GM18870 (cell line): ENCODE data around the gene DLD.
"Not testable (repeated sequence)": the region's sequence is repeated elsewhere in the genome, so short reads cannot be mapped to it uniquely, and the experiment has no call there.

ENCODE experiments used
- ATAC-seq: cut with Tn5 transposase; IDR thresholded peaks from one replicate; pipeline ENCODE4 v1.9.1; 2021; ENCODE audit warnings: moderate library complexity; ENCODE audit not compliant: unreplicated experiment

Gene DLD

DNA sequence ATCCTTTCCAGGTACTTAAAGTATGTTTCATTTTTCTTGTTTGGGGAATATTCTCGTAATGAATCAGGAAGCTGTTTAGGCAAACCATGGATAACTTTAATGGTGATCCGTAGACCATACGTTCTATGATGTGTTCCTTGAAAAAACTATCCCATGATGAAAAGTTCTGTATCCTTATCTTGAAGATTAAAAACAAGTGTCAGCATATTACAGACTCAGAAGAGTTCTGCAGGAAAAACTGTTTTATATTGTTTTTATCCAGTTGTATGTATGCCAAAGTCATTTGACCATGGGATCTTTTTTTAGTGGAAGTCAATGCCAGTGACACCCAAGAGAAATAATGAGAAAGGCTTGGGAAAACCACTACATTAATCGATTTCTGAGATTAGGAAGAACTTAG, 52.0 kb downstream of the DLD start:
- no peak for ATAC-seq

DNA sequence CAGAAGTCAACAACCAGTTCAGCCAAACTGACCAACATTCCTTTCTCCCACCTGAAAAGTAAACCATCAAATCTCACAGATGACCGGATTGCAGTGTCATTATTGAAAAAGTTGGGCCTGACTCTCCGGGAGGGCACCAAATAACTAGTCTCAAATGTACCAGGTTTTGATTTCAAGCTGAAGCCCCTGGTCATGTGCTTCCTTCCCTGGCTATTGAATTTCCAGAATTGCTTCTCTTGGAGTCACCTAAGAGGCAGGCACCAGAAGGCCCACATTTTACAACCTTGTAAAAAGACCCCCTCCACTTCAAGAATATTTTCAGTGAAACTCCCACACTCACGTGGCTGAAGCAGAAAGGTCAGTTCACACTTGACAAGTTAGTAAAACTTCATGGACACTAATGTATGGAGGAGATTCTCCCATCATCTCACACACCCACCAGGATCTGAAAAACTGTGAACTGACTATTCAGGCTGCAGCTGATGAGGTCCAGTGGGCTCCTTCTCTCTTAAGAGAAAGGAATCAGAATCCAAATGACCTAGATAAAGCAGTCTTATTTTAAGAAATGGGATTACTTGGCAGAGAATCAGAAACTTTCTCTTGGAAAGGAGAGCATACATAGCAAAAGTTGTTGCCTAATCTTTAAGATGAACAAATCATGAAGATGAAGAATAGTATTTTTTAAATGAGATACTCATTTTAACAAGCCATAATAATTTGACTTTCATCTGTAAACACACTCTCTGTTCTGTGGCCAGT, 53.6 kb downstream of the DLD start:
- ATAC-seq = no peak

DNA sequence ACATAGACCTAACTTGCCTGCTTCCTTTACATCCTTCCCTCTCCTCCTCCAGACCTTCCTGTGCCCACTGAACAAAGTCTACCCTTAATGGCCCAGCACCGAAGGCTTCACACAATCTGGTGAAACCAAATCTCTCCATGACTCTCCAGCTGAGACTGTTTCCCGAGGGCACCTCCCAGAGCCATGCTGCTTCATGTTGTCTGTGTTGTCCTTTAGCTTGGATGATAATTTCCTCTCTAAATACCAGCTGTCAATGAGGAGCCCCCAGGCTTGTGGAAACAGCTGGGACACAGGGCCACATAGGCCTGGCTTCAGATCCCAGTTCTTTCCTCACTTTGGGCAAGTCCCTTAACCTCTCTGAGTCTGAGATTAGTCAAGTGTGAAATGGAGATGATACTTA, 54.3 kb downstream of the DLD start:
- no peak for ATAC-seq

DNA sequence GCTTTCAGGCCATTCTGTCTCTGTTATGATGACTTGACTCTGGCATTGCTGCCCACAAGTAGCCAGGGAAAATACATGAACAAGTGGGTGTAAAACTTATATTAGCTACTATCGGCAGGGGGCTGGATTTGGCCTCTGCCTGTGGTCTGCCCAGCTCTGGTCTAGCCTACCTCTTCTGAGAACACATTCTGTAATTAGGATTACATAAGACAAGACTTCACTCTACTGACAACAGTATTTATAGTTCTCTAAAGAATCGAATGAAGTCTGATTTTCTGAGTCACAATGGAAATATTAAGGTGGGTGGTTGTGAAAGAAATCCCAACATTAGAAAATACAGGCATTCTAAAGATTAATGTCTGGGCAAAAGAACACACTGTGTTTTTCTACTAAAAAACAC, 55.5 kb downstream of the DLD start:
- no peak for ATAC-seq

- no peak for ATAC-seq
Measured at GRCh38 chr7:107946881-107947280, 55.9 kb downstream of the DLD start.

DNA sequence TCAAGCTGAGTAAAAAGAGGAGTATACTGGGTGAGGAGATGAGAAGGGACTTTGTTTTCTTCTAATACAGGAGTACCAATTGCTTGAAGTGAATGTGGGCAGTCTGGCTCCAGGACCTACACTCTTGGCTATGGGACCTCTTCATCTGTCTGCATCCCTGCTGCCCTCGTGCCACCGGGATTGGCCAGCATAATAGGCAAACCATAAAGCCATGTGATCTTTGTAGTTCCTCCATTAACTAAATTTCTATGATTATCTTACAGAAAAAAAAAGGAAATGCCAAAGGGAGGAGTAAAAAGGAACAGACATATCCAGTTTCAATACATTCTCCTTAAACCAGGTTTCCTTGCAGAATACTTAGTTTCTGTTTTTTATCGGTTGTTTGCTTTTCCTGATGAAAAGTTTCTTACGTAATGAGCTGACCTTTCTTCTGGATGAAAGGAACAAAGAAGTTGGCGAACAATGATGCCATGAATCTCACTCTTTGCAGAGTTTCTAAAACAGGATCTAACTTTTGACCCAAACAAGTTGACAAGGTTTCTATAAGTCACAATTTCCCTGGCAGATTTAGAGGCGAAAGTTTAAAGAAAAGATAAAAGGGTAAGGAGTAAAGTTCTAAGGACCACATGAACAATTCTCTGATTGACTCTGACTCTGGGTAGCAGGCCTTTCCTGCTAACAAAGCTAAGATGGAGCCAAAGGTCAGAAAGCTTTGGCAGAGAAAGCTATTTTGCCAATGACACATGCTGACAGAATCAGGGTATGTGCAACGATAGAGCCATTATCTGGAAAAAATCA, 57.9 kb downstream of the DLD start:
- no peak for ATAC-seq

DNA sequence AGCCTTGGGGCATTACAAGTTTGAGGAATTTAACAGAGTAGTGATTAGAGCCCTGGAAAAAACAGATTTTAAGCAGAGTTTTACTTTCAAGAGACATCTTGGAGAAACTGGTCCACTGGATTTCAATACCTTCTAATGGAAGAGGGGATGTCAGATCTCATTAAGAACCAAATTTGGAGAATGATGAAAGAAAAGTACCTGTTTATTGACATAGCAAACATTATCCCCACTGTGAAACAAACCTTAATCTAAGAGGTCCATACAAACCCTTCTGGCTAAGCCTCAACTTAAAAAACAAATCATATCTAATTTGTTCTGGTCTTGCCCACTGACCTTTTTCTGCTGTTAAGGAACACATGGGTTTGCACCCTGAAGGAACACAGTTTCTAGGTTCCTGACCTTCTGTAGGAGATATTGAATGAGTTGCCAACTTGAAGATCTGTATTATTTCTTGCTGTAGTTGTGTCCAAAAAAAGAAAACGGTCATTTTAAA, 58.5 kb downstream of the DLD start:
- no peak for ATAC-seq

DNA sequence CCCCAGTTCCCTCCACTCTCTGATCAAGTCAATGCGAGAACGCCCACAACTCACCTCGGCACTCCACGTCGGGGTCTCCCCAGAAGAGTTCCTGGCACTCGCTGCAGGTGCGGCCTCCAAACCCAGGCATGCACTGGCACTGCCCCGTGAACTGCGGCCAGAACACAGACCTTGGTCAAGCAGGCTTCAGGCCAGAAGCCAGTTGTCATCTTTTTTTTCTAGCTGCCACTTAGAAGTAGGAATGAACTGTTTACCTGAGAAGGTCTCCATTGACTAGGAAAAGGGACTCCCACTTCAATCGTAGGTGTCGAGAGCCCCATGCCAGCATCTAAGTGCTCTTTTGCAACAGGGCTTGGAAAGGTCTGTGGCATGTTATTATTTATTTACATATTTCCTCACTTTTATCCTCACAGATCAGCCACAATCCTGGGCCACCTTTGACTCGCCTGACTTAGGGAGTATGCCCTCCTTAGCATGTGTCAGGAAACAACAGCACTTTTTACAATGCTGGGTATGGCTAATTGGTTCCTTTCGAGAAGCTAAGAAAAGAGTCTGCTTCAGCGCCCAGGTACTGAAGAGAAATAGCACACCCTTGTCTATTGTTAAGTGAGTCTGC, 60.3 kb downstream of the DLD start:
- ATAC-seq = no peak

GRCh38 chr7:107951896-107952295, 60.9 kb downstream of the DLD start:
- no peak for ATAC-seq

DNA sequence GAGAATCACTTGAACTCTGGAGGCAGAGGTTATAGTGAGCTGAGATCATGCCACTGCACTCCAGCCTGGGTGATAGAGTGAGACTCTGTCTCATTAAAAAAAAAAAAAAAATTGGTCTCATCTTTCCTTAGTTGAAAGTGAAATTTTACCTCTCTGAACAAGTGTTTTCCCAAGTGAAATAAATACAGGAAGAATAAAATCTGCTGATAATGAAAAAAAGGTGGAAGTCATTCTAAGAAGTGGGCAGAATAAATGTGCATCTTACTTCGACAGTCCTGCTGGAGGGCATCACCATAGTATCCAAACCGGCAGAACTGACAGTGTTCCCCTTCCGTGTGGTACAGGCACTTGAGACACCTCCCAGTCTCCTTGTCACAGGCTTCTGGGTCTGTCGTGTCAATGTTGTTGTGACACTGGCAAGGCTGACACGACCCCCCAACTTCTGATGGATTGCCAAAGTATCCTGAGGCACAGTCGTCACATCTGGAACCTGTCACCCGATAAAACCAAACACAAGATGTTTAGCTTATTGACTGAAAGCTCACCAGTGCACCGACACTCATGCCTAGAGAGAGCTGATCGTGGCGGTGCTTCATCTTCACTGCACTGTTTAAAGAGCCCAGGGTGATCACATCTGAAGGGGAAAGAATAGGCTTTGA, 62.4 kb downstream of the DLD start:
- no peak for ATAC-seq

DNA sequence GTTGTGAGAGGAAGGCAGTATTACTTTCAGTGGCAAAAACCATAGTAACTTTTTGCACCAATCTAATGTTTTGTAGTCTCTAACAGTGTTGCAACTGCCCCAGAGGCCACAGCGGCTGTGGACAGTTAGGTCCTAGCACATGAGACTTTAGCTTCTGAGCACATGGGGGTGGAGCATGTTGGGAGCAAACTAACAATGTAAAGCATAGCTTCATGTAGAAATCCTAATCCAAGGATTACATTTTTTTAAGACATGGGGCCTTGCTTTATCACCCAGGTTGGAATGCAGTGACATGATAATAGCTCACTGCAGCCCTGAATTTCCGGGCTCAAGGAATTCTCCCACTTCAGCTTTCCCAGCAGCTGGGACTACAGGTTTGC, 62.9 kb downstream of the DLD start:
- no peak for ATAC-seq

DNA sequence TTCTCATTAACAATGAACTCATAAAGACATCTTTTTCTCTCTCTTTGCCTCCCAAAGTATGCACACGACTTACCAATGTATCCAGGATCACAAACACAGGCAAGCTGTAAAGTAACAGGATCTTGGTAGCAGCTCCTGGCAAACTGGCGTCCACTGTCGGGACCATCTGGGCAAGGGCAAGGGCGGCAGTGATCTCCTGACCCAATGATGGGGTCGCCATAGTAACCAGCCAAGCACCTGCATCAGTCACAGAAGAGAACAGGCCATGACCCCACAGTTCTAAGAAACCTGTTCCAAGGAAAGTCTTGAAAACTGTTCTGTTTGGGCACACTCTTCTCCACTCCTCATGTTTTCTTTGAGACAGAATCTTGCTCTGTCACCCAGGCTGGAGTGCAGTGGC, 64.4 kb downstream of the DLD start:
- no peak for ATAC-seq

DNA sequence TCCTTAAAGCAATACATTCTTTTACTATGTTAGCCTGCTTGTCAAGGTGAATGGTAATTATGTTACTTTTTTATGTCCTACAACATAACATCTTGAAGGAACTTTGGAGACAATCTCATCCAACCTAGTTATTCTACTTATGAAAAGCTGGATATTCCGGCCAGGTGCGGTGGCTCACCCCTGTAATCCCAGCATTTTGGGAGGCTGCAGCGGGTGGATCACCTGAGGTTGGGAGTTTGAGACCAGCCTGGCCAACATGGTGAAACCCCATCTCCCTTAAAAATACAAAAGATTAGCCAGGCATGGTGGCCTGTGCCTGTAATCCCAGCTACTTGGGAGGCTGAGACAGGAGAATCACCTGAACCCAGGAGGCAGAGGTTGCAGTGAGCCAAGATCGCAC, 66.0 kb downstream of the DLD start:
- ATAC-seq = not testable (repeated sequence)

- ATAC-seq = no peak
Measured at GRCh38 chr7:107957436-107957835, 66.5 kb downstream of the DLD start.

- ATAC-seq = no peak
Measured at GRCh38 chr7:107958764-107959526, 68.0 kb downstream of the DLD start.

GRCh38 chr7:107959527-107959898, 68.5 kb downstream of the DLD start:
- no peak for ATAC-seq

DNA sequence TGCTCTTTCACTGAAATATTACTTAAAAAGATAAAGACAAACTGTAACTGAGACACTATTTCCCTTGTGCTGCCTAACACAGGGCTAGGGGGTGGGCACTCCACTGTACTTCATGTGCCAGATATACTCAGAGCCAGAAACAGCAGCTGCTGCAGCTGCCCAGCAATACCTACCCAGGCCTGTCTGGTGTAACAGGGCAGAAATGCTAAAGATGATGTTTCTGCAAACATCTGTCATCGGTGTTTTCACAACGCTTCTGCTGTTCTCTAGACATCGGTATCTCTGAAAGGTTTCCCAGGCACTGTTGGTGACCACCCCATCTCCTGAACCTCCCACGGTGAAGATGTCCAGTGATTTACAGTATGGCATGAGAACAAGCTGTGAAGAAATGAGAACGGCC, 69.3 kb downstream of the DLD start:
- ATAC-seq = no peak

DNA sequence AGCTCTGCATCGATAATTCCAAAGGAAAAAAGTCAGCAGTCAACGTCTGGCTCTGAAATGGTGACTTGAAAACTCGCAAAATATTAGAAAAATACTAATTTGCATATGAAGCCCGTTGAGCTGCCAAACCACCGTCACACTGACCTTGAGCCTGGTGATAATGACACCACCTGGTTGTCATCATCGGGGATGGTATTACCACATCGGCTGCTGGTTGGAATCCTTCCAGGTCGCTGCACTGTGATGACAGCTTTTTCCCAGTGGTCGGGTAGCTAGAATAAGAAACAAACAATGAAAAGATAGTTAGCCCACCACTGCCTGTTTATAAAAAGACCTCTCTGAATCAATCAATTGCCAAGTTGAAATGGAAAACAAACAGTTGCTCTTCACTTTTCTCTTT, 70.4 kb downstream of the DLD start:
- ATAC-seq = no peak

DNA sequence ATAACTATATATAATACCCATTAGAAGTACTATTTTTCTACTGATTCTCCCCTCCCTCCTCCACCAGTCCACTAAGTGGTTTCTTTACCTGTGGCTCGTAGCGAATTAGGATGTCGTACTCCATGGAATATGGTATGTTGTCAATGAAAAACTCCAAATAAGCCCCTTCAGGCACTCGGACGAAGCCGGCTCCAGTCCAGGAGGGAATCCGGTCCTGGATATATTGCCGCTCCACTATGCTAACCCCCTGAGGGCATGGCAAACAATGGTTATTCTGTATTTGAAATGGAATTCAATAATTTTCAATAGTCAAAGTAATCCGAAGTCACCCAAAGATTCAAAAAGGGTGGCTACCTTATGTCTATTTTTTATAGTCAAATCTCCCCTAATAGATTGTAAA, 71.8 kb downstream of the DLD start:
- ATAC-seq = no peak

GRCh38 chr7:107964510-107964909, 73.5 kb downstream of the DLD start:
- no peak for ATAC-seq

- ATAC-seq = no peak
Measured at GRCh38 chr7:107966711-107967110, 75.7 kb downstream of the DLD start.
